WTC11 (cell line): Measurements from ENCODE around the gene SAXO2.
"Not testable (repeated sequence)": the region's sequence is repeated elsewhere in the genome, so short reads cannot be mapped to it uniquely, and the experiment has no call there.

Experiments
- ETV6 ChIP-seq: sonication (generic); formaldehyde crosslinking; IDR thresholded peaks from 2 replicates; pipeline ENCODE4 v1.8.1; 2022; ENCODE audit warnings: mild to moderate bottlenecking, missing genetic modification reagents
- FOXJ3 ChIP-seq: sonication (generic); formaldehyde crosslinking; IDR thresholded peaks from 2 replicates; pipeline ENCODE4 v1.9.0; 2021; ENCODE audit warnings: missing genetic modification reagents, mild to moderate bottlenecking, borderline replicate concordance
- IRF2 ChIP-seq: sonication (generic); formaldehyde crosslinking; IDR thresholded peaks from 2 replicates; pipeline ENCODE4 v1.8.0; 2022; ENCODE audit warnings: low read depth, missing genetic modification reagents, borderline replicate concordance
- KAT7 ChIP-seq: sonication (generic); formaldehyde crosslinking; IDR thresholded peaks from 2 replicates; pipeline ENCODE4 v1.8.1; 2023; ENCODE audit warnings: missing genetic modification reagents, mild to moderate bottlenecking, borderline replicate concordance
- MAX ChIP-seq: sonication (generic); formaldehyde crosslinking; IDR thresholded peaks from 2 replicates; pipeline ENCODE4 v1.8.0; 2022; ENCODE audit warnings: mild to moderate bottlenecking, missing genetic modification reagents
- SP1 ChIP-seq: sonication (generic); formaldehyde crosslinking; conservative IDR thresholded peaks from 2 replicates; pipeline ENCODE4 v1.8.1; 2022; ENCODE audit warnings: missing genetic modification reagents
- TEAD4 ChIP-seq: sonication (generic); formaldehyde crosslinking; IDR thresholded peaks from 2 replicates; pipeline ENCODE4 v1.8.0; 2022; ENCODE audit warnings: mild to moderate bottlenecking, missing genetic modification reagents
- ZNF138 ChIP-seq: sonication (generic); formaldehyde crosslinking; conservative IDR thresholded peaks from 2 replicates; pipeline ENCODE4 v1.8.1; 2022; ENCODE audit warnings: mild to moderate bottlenecking, moderate library complexity, missing genetic modification reagents
- ZNF263 ChIP-seq: sonication (generic); formaldehyde crosslinking; IDR thresholded peaks from 2 replicates; pipeline ENCODE4 v1.8.1; 2022; ENCODE audit warnings: low read depth, mild to moderate bottlenecking, moderate library complexity, missing genetic modification reagents
- TF ChIP-seq, protein P1 (sequence below): fragments of 200-600 bp; IDR thresholded peaks from 2 replicates; pipeline ENCODE4 v1.8.0; 2022; ENCODE audit warnings: antibody characterized with exemption

DNA sequence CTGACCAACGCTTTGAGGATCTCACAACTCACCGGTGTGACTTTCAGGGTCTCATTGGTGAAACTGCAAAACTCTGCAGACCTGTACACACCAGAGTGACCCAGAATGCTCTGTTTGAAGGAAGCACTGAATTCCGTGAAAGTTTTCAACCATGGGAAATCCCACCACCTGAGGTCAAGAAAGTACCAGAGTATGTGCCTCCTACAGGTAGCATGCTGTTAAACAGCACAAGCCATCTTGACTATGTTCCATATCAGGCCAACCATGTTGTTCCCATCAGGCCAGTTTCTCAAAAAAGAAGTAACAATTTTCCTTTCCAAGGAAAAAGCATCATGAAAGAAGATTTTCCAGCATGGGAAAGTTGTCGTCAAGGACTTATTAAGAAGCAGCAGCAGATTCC is 19.8 kb downstream of the SAXO2 start:
- not testable (repeated sequence) for TF ChIP-seq FOXJ3 (CRISPR knock-in tag); ZNF263; ETV6 (CRISPR knock-in tag); IRF2 (CRISPR knock-in tag); ZNF138 (CRISPR knock-in tag); TEAD4 (CRISPR knock-in tag); KAT7; MAX (CRISPR knock-in tag); SP1 (CRISPR knock-in tag)
- TF ChIP-seq, protein P1, sequence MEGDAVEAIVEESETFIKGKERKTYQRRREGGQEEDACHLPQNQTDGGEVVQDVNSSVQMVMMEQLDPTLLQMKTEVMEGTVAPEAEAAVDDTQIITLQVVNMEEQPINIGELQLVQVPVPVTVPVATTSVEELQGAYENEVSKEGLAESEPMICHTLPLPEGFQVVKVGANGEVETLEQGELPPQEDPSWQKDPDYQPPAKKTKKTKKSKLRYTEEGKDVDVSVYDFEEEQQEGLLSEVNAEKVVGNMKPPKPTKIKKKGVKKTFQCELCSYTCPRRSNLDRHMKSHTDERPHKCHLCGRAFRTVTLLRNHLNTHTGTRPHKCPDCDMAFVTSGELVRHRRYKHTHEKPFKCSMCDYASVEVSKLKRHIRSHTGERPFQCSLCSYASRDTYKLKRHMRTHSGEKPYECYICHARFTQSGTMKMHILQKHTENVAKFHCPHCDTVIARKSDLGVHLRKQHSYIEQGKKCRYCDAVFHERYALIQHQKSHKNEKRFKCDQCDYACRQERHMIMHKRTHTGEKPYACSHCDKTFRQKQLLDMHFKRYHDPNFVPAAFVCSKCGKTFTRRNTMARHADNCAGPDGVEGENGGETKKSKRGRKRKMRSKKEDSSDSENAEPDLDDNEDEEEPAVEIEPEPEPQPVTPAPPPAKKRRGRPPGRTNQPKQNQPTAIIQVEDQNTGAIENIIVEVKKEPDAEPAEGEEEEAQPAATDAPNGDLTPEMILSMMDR = not testable (repeated sequence)
